ENCODE data around the gene ZNF143.
"Not testable (repeated sequence)": the region's sequence is repeated elsewhere in the genome, so short reads cannot be mapped to it uniquely, and the experiment has no call there.

The ZNF143 gene

DNA sequence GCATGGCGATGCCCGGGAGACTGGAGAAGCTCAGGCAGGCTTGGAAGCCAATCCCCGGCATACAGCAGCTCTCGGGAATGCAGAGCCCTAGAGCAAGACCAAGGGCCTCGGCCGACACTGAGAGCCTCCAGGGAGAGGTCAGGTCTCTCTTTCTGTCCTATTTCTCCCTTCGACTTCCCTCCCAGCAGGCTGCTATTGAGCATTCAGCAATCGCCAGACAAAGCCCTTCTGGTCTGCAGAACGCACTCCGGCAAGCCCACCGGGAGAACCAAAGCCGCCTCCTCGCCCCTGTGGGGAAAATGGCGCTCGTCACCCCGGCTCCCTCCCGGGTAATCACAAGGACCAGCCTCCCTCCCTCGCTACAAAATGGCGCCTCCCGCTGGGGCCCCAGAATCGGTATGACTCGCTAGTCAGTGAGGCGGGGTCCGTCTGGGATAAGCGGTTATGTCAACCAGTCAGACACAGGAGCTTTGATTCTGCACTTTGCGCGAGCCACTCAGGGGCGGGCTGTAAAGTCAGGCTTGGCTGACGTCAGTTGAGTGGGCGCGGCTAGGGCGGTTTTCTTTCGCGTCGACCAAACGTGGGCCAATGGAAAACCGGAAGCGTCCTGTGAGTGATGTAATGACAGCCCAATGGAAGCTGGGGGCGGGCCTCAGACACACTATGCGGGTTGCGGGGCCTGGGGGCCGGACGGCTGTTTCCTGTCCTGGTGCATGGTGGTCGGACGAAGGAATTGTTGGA lies at the start of gene ZNF143:
Gene ZNF143 (plus strand): TSS at position 691 of the 741 bp plus-strand sequence. CDS start 10,297 bp downstream, outside the sequence.
- DNase-seq, result peak; percentile 100

DNA sequence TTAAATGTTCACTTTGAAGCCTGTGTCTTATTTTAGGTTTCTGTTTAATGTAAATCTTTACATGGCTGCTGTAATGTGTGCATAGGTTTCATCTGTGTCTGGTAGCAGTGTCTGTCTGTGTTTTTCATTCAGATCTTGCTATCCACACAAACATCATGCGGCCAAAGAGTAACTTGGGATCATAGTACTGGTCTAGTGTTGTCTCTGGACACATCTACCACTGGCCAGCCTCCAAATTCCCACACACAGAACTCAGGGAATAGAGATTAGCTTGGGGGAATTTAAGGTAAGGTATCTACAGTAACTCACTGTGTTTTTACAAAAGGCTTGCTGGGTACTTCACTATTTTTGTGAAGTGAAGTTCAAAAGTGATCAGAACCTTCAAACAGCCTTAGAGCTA lies 32.1 kb upstream of the ZNF143 start:
- DNase-seq, result no peak

- DNase-seq, result no peak
Measured at GRCh38 chr11:9438611-9439010, 22.2 kb upstream of the ZNF143 start.

DNA sequence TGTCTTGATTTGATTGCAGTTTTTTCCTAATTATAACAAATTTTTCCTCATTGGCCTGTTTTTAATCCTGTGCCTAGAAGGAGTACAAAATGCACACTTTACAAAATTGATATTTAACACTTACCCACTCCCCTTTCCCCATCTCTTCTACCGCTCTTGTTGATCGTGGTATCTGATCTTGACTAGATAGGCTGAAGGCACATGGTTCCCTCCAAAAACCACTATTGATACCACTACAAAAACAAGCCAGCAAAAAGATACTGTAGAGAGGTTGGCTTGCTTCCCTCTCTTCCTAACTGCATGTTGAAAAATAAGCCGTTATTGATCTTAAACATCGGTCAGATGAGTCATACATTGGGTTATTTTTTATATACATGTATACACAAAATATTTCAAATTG lies 14.6 kb upstream of the ZNF143 start:
- DNase-seq, result no peak

- no peak for DNase-seq
Measured at GRCh38 chr11:9448576-9449352, 12.0 kb upstream of the ZNF143 start.

DNA sequence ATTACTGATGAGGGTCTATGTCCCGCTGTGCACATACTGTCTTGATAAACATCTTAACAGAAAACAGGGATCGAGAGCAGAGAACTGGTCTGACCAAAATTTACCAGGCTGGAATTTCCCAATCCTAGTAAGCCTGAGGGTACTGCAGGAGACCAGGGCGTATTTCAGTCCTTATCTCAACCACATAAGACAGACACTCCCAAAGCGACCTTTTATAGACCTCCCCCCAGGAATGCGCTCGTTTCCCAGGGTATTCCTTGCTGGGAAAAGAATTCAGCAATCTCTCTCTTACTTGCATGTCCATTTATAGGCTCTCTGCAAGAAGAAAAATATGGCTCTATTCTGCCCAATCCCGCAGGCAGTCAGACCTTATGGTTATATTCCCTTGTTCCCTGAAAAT lies 8.8 kb upstream of the ZNF143 start:
- DNase-seq, result not testable (repeated sequence)

DNA sequence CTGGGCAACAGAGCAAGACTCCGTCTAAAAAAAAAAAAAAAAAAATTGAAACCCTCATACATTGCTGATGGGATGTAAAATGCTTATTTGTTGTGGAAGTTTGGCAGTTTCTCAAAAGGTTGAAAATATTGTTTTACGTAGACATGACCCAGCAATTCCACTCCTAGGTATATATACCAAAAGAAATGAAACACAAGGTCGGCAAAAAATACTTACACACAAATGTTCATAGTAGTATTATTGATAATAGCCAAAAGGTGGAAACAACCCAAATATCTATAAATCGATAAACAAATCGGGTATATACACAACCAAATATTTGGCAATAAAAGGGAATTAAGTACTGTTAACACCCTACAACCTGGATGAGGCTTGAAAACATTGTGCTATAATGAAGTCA lies 5.1 kb upstream of the ZNF143 start:
- DNase-seq, result no peak

GRCh38 chr11:9459667-9460321 lies 1.0 kb upstream of the ZNF143 start:
- peak; percentile 55 for DNase-seq

GRCh38 chr11:9461063-9461759 lies 399 bp downstream of the ZNF143 start:
- peak; percentile 83 for DNase-seq

GRCh38 chr11:9461760-9462134 lies 935 bp downstream of the ZNF143 start:
- no peak for DNase-seq

DNA sequence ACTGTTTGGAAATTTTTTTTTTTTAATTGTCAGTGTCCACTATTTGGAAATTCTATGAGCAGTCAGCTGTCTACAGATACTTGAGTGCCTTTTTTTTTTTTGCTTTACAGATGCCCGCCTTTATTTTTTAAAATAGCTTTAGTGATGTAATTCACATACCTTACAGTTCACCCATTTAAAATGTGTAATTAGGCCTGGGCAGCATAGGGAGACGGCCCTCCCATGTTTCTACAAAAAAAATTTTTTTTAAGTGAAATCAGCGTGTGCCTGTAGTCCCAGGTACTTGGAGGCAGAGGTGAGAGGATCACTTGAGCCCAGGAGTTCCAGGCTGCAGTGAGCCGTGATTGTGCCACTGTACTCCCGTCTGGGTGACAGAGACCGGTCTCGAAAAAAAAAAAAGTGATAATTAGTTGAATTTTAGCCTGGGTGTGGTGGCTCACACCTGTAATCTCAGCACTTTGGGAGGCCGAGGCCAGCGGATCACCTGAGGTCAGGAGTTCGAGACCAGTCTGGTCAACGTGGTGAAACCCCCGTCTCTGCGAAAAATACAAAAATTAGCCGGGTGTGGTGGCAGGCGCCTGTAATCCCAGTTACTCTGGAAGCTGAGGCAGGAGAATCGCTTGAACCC lies 1.5 kb downstream of the ZNF143 start:
- DNase-seq, result no peak

GRCh38 chr11:9462806-9463537 lies 2.2 kb downstream of the ZNF143 start:
- no peak for DNase-seq

DNA sequence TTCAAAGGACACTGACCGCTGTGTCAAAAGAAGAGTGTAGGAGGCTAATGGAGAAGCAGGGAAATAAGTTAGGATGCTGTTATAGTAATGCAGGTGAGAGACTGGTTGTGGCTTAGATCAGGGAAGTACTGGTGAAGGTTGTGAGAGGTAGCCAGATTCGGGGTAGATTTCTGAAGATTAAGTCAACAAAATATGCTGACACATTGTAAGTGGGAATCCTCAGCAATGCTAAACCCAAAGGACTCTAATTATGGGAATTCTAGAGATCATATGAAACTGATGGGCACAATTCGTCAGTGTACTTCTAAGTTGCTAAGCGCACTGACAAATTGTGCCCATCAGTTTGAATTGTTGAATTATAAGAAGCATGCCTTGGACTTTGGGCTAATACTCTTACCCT lies 10.0 kb downstream of the ZNF143 start:
- DNase-seq, result no peak

DNA sequence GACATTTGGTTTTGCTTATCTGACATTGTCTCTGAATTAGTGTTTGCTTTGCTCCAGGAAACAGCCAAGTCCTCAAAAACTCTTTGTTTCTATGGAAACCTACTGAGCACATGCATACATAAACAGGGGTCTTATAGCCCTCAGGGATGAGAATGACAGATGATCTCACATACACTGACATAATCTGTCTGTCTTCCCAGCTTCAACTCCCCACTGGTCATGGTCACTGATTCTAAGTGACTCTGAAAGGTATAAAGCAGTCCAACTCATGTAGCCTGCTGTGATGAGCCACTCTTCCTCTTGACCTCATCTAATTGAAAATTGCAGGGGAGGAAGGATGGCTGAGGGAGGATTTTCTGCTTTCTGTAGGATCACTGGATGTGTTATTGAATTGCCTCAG lies 12.6 kb downstream of the ZNF143 start:
- DNase-seq, result no peak

DNA sequence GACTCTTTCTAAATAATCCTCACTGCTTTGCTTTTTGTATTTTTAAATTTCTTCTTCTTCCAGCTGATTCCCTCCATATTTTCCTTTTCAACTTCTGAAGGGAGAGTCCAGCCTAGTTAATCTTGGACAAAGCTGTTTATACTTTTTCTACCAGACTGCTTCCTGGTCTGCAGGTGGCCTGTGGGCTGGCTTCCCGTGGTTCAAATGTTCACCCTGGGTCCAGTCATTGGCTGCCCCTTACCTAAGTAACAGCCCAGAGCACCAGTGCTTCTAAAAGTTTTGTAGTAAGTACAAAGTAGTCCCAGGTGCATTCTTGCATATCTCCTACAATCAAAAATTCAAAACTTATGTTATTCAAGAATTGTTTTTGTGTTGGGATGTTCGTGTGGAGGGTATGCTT lies 19.1 kb downstream of the ZNF143 start:
- DNase-seq, result no peak

DNA sequence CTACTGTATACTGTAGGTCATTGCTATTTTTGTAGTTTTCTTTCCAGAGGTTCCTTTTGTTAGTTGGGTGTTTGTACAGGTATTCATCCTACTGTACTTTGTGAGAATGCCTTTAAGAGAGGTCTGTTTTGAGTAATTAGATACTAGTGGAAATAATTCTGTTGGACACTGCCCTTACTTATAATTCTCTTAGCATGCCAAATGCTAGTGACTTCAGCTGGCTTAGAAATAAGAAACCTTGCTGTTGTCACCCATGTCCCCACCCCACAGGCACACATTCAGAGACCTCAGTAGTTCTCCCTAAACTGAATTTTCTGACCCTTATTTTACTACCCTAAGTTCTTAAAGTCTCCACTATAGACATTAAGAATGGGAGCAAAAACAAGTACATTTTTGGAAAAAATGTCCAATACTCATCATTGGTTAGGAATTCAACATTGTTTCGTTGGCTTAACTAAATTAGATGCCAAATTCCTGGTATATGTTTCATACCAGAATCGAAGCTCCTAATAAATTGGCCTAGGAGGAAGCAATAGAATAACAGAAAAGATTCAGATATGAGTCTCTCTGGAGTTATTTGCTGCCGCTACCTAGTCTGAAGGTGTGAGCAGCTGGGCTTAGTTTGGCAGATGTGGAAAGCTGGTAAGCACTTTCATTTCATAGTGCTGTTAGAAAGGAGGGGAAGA lies 28.4 kb downstream of the ZNF143 start:
- DNase-seq, result no peak

DNA sequence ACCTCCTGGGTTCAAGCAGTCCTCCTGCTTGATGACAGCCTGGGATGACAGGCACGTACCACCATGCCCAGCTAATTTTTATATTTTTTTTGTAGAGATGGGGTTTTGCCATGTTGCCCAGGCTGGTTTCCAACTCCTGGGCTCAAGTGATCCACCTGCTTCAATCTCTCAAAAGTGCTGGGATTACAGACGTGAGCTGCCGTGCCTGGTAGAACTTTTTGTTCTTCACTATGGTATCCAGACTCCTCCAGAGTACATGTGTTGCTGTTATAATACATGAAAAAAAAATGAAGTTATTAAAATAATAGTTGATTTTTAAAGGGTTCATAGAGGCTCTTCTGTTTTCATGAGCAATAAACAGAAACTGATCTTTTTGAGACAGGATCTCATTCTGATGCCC lies 29.6 kb downstream of the ZNF143 start:
- no peak for DNase-seq

GRCh38 chr11:9493492-9493891 lies 32.7 kb downstream of the ZNF143 start:
- DNase-seq, result no peak

GRCh38 chr11:9494316-9494715 lies 33.5 kb downstream of the ZNF143 start:
- no peak for DNase-seq

DNA sequence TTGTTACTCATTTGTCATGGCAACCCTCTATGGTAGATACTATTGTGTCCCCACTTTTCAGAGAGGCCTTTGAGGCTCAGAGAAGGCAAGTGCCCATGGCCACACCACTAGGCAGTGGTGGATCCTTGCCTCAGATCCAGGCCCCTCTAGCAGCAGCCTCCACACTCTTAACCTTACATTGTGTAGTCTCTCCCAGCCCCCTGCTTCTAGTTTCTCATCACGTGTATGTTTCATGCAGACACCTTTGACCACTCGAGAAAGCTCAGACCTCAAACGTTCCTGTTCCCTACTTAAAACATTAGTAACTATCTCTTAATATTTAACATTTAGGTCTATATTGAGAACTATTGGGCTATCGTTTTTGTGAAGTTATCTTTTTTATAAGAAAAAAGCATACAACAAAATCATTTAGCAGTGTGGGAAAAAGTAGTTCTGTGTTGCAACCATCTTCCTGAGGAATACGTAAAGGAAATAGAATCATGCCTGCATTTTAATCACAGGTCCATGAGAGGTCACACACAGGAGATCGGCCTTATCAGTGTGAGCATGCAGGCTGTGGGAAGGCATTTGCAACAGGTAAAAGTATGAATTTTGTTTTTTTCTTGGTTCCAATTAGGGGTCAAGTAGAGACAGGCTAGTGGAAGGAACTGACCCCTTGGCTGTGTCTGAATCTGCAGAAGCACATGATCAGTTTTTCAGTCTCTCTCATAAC lies 35.1 kb downstream of the ZNF143 start:
- DNase-seq, result no peak

Measured in activated CD4-positive, alpha-beta T cell treated with anti-CD3 and anti-CD28 coated beads for 48 hours (primary cell).